GM12873 (cell line): ENCODE measurements around the gene RPS6KC1.

ENCODE experiments used
- CTCF ChIP-seq: IDR thresholded peaks from 2 replicates; pipeline ENCODE4 v1.5.1; 2012; ENCODE audit warnings: low read depth, mild to moderate bottlenecking, moderate library complexity, low read length, control low read depth; ENCODE audit not compliant: insufficient read depth; ENCODE audit errors: missing control alignments

The RPS6KC1 gene

DNA sequence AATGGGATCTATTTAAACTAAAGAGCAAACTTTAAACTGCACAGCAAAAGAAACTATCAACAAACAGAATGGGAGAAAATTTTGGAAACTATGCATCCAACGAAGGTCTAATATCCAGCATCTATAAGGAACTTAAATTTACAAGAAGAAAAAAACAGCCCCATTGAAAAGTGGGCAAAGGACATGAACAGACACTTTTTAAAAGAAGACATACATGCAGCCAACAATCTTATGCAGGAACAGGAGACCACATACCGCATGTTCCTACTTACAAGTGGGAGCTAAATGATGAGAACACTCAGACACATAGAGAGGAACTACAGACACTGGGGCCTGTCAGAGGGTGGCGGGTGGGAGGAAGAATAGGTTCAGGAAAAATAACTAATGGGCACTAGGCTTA, 149.6 kb downstream of the RPS6KC1 start:
- TF ChIP-seq CTCF: no peak

DNA sequence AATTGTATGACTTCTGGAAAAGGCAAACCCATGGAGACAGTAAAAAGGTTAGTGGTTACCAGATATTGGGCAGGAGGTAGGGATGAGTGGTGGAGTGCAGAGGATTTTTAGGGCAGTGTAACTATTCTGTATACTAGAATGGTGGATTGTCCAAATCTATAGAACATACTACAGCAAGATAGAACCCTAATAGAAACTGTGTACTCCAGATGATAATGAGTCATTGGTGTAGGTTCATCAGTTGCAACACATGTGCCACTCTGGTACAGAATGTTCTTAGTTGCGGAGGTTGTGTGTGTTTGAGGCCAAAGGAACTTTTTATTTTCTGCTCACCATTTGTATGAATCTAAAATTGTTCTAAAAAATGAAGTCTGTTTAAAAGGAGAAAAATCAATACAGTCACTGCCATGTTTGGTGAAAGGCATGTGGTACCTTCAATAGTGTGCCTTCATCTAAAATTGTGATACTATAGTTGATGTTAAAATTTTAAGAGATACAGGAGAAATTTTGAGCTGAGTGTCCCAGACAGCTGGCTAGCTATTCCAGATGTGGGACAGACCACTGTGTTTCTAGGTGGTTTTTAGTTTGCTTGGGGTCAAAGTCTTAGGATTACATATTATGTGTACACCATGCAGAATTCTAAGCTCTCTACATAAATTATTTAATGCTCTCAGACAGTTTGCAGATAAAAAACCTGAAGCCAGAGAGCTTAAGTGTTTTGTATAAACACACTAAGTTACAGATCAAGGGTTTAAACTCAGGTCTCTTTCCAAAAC, 150.5 kb downstream of the RPS6KC1 start:
- TF ChIP-seq CTCF: no peak

DNA sequence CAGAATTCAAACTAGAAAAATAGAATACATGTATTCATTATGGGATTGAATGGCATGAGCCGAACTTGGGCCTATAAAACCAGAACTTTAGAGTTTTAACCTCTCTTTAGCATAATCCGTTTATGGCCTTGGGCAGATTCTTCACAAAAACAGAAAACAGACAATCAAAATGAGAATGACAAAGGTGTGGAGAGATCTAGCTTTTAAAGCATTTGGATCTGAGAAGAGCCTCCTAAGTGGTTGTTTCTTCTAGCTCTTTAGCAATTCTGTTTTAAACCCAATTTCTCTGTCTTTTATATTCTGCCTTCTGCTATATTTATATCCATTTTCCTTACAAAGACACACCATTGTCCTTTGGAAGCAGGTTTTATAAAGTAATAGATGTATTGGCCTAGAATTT, 160.2 kb downstream of the RPS6KC1 start:
- TF ChIP-seq CTCF: no peak

GRCh38 chr1:213221209-213221608, 170.2 kb downstream of the RPS6KC1 start:
- TF ChIP-seq CTCF: no peak

DNA sequence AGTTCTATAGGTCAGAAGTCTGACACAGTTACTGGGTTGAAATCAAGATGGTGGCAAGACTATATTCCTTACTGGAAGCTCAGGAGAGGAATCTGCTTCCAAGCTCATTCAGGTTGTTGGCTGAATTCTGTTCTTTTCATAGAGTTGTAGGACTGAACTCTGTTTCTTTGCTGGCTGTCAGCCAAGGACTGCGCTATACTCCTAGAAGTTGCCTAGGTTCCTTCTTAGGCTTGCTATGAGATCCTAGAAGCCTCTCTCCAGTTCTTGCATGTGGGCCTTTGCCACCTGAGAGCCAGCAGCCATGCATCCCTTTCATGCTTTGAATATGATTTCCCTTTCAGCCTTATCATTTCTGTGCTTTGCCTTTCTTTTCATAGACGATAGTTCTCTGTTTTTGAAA, 176.4 kb downstream of the RPS6KC1 start:
- no peak for TF ChIP-seq CTCF

DNA sequence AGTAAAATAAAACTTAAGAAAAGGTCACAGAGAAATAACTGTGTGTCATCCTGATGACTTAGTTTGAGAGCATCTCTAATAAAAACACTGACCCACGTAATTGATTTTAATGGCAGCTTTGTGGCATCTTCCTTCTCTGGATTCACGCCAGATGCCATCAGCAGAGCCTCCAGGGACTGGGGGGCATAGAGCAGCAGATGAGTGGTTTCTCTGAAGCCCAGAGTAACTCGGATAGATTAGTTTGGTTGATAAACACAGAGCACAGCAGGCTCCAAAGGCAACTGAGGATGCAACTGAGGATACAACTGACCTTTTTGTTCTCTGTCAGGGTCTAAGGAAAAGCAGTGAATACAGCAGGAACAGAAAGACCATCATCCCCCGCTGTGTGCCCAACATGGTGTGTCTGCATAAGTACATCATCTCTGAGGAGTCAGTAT, 180.8 kb downstream of the RPS6KC1 start:
- TF ChIP-seq CTCF: no peak

- no peak for TF ChIP-seq CTCF
Observed at GRCh38 chr1:213242883-213243282, 191.8 kb downstream of the RPS6KC1 start.
